GM18505 (cell line): ENCODE measurements around the gene KIF13A.

Experiments used
- ATAC-seq: cut with Tn5 transposase; IDR thresholded peaks from one replicate; pipeline ENCODE4 v1.9.1; 2021; ENCODE audit not compliant: unreplicated experiment
- POLR2A ChIP-seq: IDR thresholded peaks from 4 replicates; pipeline ENCODE4 v1.6.1; 2011; ENCODE audit warnings: borderline replicate concordance; ENCODE audit not compliant: insufficient read depth, insufficient read length; ENCODE audit errors: extremely low read depth

KIF13A gene

GRCh38 chr6:17881085-17881858 is 106.2 kb downstream of the KIF13A start:
- no peak for TF ChIP-seq POLR2A
- ATAC-seq, result no peak

- no peak for ATAC-seq
- TF ChIP-seq POLR2A, result no peak
Observed at GRCh38 chr6:17879184-17879583, 108.3 kb downstream of the KIF13A start.

GRCh38 chr6:17878734-17879133 is 108.7 kb downstream of the KIF13A start:
- ATAC-seq, result no peak
- no peak for TF ChIP-seq POLR2A

- ATAC-seq, result no peak
- no peak for TF ChIP-seq POLR2A
Observed at GRCh38 chr6:17877895-17878440, 109.5 kb downstream of the KIF13A start.

GRCh38 chr6:17877196-17877894 is 110.1 kb downstream of the KIF13A start:
- no peak for TF ChIP-seq POLR2A
- ATAC-seq, result no peak

GRCh38 chr6:17874753-17875152 is 112.7 kb downstream of the KIF13A start:
- no peak for ATAC-seq
- no peak for TF ChIP-seq POLR2A

- ATAC-seq, result no peak
- TF ChIP-seq POLR2A, result no peak
Observed at GRCh38 chr6:17872908-17873307, 114.5 kb downstream of the KIF13A start.

GRCh38 chr6:17871836-17872235 is 115.6 kb downstream of the KIF13A start:
- ATAC-seq, result no peak
- TF ChIP-seq POLR2A, result no peak

GRCh38 chr6:17871189-17871519 is 116.3 kb downstream of the KIF13A start:
- no peak for TF ChIP-seq POLR2A
- ATAC-seq, result no peak

- no peak for TF ChIP-seq POLR2A
- ATAC-seq, result no peak
Observed at GRCh38 chr6:17870300-17871188, 116.9 kb downstream of the KIF13A start.

- ATAC-seq, result no peak
- no peak for TF ChIP-seq POLR2A
Observed at GRCh38 chr6:17869753-17870050, 117.7 kb downstream of the KIF13A start.

- TF ChIP-seq POLR2A, result no peak
- ATAC-seq, result no peak
Observed at GRCh38 chr6:17869010-17869752, 118.3 kb downstream of the KIF13A start.

- TF ChIP-seq POLR2A, result no peak
- no peak for ATAC-seq
Observed at GRCh38 chr6:17867880-17868279, 119.6 kb downstream of the KIF13A start.
